Astrocyte of the spinal cord (primary cell): Measurements from ENCODE around the gene NUP160.
"Not testable (repeated sequence)": the region's sequence is repeated elsewhere in the genome, so short reads cannot be mapped to it uniquely, and the experiment has no call there.

Source experiments
- DNase-seq: peaks from one replicate; pipeline ENCODE4 v3.0.0; 2011; ENCODE audit warnings: low read depth, low spot score
- H3K4me3 ChIP-seq: 2 replicates; pipeline ENCODE4 v1.5.1; 2011; ENCODE audit warnings: low read depth, mild to moderate bottlenecking, low read length, moderate library complexity
- in situ Hi-C: cut with HindIII; loops from 2 replicates; pipeline ENCODE4 v1.10.0; 2017; ENCODE audit warnings: low sequenced_read_pairs
- TF ChIP-seq, protein P1 (sequence below): IDR thresholded peaks from 2 replicates; pipeline ENCODE4 v1.5.1; 2012; ENCODE audit warnings: low read depth, mild to moderate bottlenecking, low read length, inconsistent platforms

The NUP160 gene

DNA sequence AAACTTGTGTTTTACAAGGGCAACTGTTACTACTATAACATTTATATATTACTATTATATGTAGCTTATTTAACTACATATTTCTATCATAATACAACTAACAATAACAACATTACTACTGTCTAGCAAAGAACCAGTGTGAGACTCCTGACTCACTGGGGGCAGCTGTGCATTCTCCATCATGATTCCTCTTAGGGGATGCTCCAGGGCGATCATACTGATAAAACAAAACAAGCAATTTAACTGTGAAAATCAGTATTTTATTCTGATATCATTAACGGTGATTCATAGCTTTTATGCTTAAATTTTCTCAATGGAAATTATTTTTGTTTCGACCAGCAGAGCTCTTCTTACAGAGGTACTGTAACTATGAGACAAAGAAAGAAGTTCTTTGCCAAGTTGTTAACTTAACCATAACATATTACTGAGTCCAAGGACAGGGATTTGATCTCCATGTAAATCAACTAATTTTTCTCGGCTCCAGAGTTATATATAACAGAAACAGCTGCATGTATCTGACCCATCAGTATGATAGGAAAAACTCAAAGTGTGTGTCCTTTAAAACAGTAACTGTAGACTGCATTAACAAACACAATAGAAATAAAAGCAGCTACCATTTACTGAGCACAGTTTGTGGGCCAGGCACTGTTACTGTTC, 56.2 kb downstream of the NUP160 start:
- TF ChIP-seq, protein P1, sequence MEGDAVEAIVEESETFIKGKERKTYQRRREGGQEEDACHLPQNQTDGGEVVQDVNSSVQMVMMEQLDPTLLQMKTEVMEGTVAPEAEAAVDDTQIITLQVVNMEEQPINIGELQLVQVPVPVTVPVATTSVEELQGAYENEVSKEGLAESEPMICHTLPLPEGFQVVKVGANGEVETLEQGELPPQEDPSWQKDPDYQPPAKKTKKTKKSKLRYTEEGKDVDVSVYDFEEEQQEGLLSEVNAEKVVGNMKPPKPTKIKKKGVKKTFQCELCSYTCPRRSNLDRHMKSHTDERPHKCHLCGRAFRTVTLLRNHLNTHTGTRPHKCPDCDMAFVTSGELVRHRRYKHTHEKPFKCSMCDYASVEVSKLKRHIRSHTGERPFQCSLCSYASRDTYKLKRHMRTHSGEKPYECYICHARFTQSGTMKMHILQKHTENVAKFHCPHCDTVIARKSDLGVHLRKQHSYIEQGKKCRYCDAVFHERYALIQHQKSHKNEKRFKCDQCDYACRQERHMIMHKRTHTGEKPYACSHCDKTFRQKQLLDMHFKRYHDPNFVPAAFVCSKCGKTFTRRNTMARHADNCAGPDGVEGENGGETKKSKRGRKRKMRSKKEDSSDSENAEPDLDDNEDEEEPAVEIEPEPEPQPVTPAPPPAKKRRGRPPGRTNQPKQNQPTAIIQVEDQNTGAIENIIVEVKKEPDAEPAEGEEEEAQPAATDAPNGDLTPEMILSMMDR: no peak
- H3K4me3 ChIP-seq: no peak overlapping the region
- no peak for DNase-seq
- in situ Hi-C loops: no loop called here

DNA sequence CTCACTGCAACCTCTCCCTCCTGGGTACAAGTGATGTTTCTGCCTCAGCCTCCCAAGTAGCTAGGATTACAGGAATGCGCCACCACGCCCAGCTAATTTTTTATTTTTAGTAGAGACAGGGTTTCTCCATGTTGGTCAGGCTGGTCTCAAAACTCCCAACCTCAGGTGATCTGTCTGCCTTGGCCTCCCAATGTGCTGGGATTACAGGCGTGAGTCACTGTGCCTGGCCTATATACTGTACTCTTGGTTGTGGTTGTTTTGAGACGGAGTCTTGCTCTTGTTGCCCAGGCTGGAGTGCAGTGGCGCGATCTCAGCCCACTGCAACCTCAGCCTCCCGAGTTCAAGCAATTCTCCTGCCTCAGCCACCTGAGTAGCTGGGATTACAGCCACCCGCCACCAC, 58.1 kb downstream of the NUP160 start:
- DNase-seq, in situ Hi-C loops, H3K4me3 ChIP-seq: not testable (repeated sequence)

DNA sequence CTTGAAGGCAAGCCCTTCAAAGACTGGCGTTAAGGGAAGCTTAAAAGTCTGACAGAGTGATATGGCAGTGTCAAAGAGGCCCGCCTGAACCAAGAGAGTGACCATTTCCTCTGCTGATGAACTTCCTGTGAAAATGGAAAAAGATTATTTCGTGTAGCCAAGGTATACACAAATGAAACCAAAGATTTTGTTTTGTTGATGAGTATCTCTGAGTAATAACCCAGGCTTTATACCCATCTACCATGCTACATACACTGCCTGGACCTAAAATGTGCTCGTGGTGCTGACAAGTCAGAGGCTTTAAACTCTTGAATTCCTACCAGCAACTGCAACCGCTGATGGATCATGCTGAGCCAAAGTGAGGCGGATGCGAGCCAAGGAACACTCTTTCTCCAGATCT, 60.0 kb downstream of the NUP160 start:
- TF ChIP-seq, protein P1: no peak
- in situ Hi-C loops: no loop called here
- DNase-seq: no peak

DNA sequence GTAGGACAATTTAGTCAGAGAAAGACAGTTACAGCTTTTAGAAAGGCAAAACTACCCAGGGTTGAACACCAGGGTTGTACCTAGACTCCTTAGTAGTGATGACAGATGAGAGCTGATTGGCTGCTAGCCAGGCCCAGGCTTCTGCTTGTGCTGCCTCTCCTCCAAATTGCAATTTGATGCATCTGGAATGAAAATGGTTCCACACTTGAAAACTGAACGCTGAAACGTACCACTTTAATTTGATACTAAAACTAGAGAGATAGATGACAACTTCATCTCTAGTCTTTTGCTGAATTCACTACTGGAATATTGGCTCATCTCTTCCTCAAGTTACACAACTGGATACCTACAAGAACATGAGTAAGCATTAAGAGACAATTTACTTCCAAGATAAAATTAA, 61.8 kb downstream of the NUP160 start:
- TF ChIP-seq, protein P1: no peak
- in situ Hi-C loops: no loop called here
- no peak overlapping the region for H3K4me3 ChIP-seq
- no peak for DNase-seq

More for the DNA sequence above, 60.0 kb downstream of the NUP160 start:
- no peak overlapping the region for H3K4me3 ChIP-seq

DNA sequence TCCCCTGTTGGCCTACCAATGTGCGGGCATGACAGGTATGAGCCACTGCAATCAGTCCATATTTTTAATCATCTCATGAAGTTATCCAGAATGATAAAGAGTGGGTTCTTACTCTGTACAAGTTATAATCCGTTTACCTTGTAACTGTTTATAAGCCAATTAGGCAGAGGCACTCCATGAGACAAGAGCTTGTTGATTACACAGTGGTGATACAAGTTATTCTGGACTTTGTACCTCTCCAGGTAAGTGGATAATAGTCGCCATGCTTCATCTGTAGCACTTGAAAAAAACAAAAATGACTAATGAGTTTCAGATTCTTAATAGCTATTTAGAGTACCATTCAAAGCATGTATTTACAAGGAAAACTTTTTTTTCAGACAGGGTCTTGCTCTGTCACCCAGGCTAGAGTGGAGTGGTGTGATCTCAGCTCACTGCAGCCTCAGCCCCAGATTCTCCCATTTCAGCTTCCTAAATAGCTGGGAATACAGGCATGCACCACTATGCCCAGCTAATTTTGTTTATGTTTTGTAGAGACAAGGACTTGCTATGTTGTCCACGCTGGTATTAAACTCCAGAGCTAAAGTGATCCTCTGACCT, 63.3 kb downstream of the NUP160 start:
- no peak for DNase-seq
- TF ChIP-seq, protein P1: no peak
- in situ Hi-C loops: no loop called here
- H3K4me3 ChIP-seq: no peak overlapping the region

DNA sequence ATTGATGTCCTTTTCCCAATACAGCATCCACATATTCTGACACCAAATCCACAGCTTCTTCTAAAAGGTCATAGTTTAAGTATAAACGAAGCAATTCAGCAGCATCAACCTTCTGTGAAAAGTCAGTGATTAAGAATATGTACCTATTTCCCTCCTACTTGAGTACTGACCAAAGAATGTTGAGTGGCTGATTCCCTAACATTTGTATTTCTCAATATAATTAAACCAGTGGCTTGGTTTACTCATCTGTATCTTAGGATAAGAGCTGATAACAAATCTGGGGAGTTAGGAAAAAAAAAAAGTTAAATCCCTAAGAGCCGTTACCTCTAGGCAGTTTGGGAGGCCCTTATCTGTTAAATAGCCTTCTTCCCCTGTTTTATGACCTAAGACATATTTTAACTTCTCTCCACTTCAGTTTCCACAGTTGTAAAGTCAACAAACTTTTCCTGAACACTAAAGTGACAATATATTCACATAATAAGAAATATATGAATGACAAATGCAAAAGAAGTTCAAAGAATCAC, 65.0 kb downstream of the NUP160 start:
- H3K4me3 ChIP-seq: no peak overlapping the region
- in situ Hi-C loops: no loop called here
- DNase-seq: no peak
- TF ChIP-seq, protein P1: no peak

DNA sequence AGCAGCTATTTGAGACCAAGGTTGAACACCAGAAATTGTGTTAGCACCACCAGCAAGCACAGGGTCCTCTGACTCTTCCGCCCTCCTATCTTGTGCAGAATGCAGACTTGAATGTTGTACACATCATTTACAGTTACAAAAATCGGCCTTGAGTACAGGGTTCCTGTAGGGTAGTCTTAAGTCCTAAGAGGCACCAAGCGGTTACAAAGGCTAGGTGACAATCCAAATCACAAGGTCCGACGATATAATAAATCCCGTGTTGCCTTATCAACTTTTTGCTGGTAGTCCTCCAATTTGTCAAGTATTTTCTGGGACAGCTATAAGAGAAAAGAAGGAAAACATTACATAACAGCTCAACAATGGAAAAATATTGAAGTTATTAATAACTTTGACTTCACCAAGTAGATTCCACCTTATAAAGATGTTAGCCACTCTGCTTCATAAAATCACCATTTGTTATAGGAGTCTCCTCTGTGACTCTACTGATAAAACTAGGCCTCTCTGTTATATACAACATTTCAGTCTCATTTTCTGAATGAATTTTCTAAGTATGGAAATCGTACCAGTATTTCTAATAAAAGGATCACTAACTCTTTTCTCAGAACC, 69.2 kb downstream of the NUP160 start:
- DNase-seq: no peak
- TF ChIP-seq, protein P1: no peak
- no peak overlapping the region for H3K4me3 ChIP-seq
- in situ Hi-C loops: no loop called here
